ENCODE data around the gene PIK3C3. TPM values are rescaled to one million over a fixed set of nuclear protein-coding genes. Genes with fewer than 3 reads are reported as not detected.

PIK3C3 gene
- total RNA-seq, 2 experiments from 2014 or later, result 8.3 to 22.3 TPM

DNA sequence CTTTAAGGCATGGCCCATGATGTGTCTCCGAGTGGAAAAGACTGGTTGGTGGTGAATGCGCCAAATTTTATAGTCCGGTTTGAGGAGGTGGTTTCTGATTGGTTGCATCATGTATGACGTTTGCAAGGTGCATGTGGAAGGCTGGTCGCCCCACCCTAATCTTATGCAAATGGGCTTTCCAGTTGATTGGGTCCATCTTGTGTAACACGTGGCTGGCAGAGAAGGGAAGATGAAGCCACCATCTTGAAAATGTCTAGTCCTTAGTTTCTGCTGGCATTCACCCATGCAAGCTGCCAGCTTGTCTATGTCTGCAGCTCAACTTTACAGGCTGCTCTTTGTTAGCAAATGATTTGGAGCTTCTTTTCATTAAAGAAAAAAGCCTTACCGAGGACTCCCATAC lies 132.2 kb downstream of the PIK3C3 start:
- peak; percentile 1 for DNase-seq (ENCODE audit: low spot score)
- ChIA-PET CTCF (ENCODE audit: unreplicated experiment) (no interaction called here), POLR2A (no interaction called here)
- intact Hi-C loops (cut with micrococcal nuclease; ENCODE audit: unreplicated experiment), result no loop called here
- Histone ChIP-seq H3K36me3 (ENCODE audit: insufficient read depth, low read length) (no peaks in the 10 kb centered on the region; the same call in 1 of the 2 replicates), H4K20me1 (ENCODE audit: insufficient read depth, low read length) (no peaks in the 10 kb centered on the region), H3K27ac (ENCODE audit: low read depth, low read length, poor library complexity, severe bottlenecking) (no peak overlapping the region), H2AFZ (ENCODE audit: low read length) (no peak overlapping the region), H3K4me3 (ENCODE audit: low read depth, low read length, poor library complexity, severe bottlenecking) (no peak overlapping the region), H3K4me2 (ENCODE audit: low read length) (no peak overlapping the region), H3K4me1 (ENCODE audit: insufficient read depth, low read length, poor library complexity, severe bottlenecking) (no peaks in the 10 kb centered on the region), H3K79me2 (ENCODE audit: insufficient read depth, low read depth, low read length) (no peaks in the 10 kb centered on the region), H3K9me3 (ENCODE audit: low read length) (no peaks in the 10 kb centered on the region), H3K9me2 (ENCODE audit: insufficient read depth, low read length) (no peaks in the 10 kb centered on the region)
- BruUV-seq (replicated peaks), result no TSS peak
- TF ChIP-seq, protein P1, sequence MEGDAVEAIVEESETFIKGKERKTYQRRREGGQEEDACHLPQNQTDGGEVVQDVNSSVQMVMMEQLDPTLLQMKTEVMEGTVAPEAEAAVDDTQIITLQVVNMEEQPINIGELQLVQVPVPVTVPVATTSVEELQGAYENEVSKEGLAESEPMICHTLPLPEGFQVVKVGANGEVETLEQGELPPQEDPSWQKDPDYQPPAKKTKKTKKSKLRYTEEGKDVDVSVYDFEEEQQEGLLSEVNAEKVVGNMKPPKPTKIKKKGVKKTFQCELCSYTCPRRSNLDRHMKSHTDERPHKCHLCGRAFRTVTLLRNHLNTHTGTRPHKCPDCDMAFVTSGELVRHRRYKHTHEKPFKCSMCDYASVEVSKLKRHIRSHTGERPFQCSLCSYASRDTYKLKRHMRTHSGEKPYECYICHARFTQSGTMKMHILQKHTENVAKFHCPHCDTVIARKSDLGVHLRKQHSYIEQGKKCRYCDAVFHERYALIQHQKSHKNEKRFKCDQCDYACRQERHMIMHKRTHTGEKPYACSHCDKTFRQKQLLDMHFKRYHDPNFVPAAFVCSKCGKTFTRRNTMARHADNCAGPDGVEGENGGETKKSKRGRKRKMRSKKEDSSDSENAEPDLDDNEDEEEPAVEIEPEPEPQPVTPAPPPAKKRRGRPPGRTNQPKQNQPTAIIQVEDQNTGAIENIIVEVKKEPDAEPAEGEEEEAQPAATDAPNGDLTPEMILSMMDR (conservative IDR thresholded peaks at IDR 0.05; ENCODE audit: low read length), result no peak
- TF ChIP-seq EZH2phosphoT487 (IDR thresholded peaks at IDR 0.05; ENCODE audit: borderline replicate concordance, low read depth, low read length), result no peak

DNA sequence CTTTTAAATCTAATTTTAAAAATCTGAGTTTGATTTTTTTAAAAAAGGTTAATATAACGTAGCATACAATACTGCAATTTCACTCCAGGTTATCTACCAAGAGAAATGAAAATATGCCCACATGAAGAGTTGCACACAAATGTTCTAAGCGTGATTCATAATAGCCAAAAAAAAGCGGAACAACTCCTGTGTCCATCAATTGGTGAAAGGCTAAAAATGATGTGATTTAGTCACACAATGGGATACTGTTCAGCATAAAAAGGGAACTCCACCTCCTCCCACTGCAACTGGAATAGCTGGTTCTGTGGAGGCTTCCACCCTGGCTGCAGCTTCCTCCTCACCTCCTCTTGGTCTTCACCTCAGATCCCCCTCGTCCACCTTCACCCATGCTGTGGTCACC lies 132.8 kb downstream of the PIK3C3 start:
- TF ChIP-seq, protein P1 (conservative IDR thresholded peaks at IDR 0.05; ENCODE audit: low read length), result no peak
- no peak for TF ChIP-seq EZH2phosphoT487 (IDR thresholded peaks at IDR 0.05; ENCODE audit: borderline replicate concordance, low read depth, low read length)
- Histone ChIP-seq H3K4me3 (ENCODE audit: low read depth, low read length, poor library complexity, severe bottlenecking) (no peak overlapping the region), H3K79me2 (ENCODE audit: insufficient read depth, low read depth, low read length) (no peaks in the 10 kb centered on the region), H3K27ac (ENCODE audit: low read depth, low read length, poor library complexity, severe bottlenecking) (no peak overlapping the region), H3K4me2 (ENCODE audit: low read length) (no peak overlapping the region), H3K4me1 (ENCODE audit: insufficient read depth, low read length, poor library complexity, severe bottlenecking) (no peaks in the 10 kb centered on the region), H3K9me3 (ENCODE audit: low read length) (no peaks in the 10 kb centered on the region), H4K20me1 (ENCODE audit: insufficient read depth, low read length) (no peaks in the 10 kb centered on the region), H3K9me2 (ENCODE audit: insufficient read depth, low read length) (no peaks in the 10 kb centered on the region), H3K36me3 (ENCODE audit: insufficient read depth, low read length) (no peaks in the 10 kb centered on the region; the same call in 1 of the 2 replicates), H2AFZ (ENCODE audit: low read length) (no peak overlapping the region)
- no TSS peak for BruUV-seq (replicated peaks)
- ChIA-PET CTCF (ENCODE audit: unreplicated experiment) (no interaction called here), POLR2A (no interaction called here)
- DNase-seq (ENCODE audit: low spot score), result no peak
- intact Hi-C loops (cut with micrococcal nuclease; ENCODE audit: unreplicated experiment), result no loop called here

DNA sequence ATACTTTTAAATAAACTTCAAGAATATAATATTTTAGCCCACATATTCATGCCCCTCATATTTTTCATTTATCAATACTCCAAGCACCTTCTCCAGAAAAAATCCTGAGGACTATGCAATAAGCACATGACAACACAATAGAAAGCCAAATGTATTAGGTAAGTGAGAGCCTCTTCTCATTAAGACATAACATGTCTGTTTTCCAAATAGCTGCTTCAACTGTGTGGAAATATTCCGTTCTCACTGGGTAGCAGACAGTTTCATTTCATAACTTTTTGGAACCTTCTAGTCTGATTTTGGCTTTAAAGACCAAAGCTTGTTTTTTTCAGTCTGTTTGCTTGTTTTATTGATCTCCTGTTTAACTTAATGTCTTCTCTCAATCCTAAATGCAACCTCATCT lies 137.8 kb downstream of the PIK3C3 start:
- Histone ChIP-seq H3K27ac (ENCODE audit: low read depth, low read length, poor library complexity, severe bottlenecking) (no peak overlapping the region), H3K36me3 (ENCODE audit: insufficient read depth, low read length) (no peaks in the 10 kb centered on the region), H3K4me3 (ENCODE audit: low read depth, low read length, poor library complexity, severe bottlenecking) (no peak overlapping the region), H3K9me3 (ENCODE audit: low read length) (no peaks in the 10 kb centered on the region), H3K4me2 (ENCODE audit: low read length) (no peak overlapping the region), H2AFZ (ENCODE audit: low read length) (no peak overlapping the region), H3K4me1 (ENCODE audit: insufficient read depth, low read length, poor library complexity, severe bottlenecking) (no peaks in the 10 kb centered on the region), H3K79me2 (ENCODE audit: insufficient read depth, low read depth, low read length) (no peaks in the 10 kb centered on the region), H4K20me1 (ENCODE audit: insufficient read depth, low read length) (no peaks in the 10 kb centered on the region), H3K9me2 (ENCODE audit: insufficient read depth, low read length) (no peaks in the 10 kb centered on the region)
- no TSS peak for BruUV-seq (replicated peaks)
- no peak for DNase-seq (ENCODE audit: low spot score)
- TF ChIP-seq EZH2phosphoT487 (IDR thresholded peaks at IDR 0.05; ENCODE audit: borderline replicate concordance, low read depth, low read length), result no peak
- TF ChIP-seq, protein P1 (conservative IDR thresholded peaks at IDR 0.05; ENCODE audit: low read length), result no peak
- intact Hi-C loops (cut with micrococcal nuclease; ENCODE audit: unreplicated experiment), result no loop called here
- ChIA-PET POLR2A (no interaction called here), CTCF (ENCODE audit: unreplicated experiment) (no interaction called here)

Measured in OCI-LY7 (cell line).